D721Med (cell line): ENCODE measurements around the gene IFT172.

Experiments used
- DNase-seq: peaks from one replicate; pipeline ENCODE4 v3.0.0; 2011; ENCODE audit warnings: low spot score; ENCODE audit not compliant: insufficient read length
- FAIRE-seq: peaks from 2 replicates; lab custom pipeline; 2011; peaks lifted over from hg19 to GRCh38; lab: Jason Lieb, UNC
- TF ChIP-seq, protein P1 (sequence below): IDR thresholded peaks from 2 replicates; pipeline ENCODE4 v1.5.1; 2012; ENCODE audit warnings: mild to moderate bottlenecking, control low read depth; ENCODE audit not compliant: insufficient read depth; ENCODE audit errors: missing control alignments

The IFT172 gene

DNA sequence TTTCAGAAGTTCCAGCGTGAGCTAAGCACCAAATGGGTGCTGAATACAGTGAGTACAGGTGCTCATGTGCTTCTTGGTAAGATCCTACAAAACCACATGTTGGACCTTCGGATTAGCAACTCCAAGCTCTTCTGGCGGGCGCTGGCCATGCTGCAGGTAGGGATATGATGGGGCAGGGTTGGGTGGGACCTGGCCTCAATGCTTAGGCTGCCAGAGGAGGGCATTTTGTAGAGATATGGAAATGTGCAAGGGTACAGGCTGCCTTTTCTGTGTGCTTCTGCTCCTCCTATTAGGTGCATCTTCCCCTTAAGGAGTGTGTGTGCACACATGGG lies 29.2 kb upstream of the IFT172 start:
- DNase-seq (no peak), FAIRE-seq (no peak)
- TF ChIP-seq, protein P1, sequence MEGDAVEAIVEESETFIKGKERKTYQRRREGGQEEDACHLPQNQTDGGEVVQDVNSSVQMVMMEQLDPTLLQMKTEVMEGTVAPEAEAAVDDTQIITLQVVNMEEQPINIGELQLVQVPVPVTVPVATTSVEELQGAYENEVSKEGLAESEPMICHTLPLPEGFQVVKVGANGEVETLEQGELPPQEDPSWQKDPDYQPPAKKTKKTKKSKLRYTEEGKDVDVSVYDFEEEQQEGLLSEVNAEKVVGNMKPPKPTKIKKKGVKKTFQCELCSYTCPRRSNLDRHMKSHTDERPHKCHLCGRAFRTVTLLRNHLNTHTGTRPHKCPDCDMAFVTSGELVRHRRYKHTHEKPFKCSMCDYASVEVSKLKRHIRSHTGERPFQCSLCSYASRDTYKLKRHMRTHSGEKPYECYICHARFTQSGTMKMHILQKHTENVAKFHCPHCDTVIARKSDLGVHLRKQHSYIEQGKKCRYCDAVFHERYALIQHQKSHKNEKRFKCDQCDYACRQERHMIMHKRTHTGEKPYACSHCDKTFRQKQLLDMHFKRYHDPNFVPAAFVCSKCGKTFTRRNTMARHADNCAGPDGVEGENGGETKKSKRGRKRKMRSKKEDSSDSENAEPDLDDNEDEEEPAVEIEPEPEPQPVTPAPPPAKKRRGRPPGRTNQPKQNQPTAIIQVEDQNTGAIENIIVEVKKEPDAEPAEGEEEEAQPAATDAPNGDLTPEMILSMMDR: no peak

DNA sequence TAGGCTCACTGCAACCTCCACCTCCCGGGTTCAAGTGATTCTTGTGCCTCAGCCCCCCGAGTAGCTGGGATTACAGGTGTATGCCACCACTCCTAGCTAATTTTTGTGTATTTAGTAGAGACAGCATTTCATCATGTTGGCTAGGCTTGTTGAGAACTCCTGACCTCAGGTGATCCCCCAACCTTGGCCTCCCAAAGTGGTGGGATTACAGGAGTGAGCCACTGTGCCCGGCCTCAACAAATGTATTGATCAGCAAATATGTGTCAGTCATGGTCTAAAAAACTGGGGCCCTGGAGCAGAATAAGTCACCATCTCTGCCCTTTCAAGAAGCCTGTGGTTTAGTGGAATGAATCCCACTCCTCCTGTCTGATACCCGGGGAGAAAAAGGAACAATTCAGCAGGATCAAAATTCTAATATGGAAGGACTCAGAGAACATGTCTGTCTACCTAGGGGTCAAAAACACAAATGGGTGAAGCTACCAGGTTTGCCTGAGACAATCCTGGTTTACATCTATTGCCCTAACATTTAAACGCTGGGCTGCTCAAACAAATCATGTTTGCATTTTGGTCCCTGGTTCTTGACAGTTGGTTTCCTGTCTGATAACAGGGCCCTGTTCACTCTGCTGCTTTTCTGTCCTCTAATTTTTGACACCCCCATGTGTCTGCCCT lies 28.7 kb upstream of the IFT172 start:
- no peak for DNase-seq
- TF ChIP-seq, protein P1: no peak
- no peak for FAIRE-seq

DNA sequence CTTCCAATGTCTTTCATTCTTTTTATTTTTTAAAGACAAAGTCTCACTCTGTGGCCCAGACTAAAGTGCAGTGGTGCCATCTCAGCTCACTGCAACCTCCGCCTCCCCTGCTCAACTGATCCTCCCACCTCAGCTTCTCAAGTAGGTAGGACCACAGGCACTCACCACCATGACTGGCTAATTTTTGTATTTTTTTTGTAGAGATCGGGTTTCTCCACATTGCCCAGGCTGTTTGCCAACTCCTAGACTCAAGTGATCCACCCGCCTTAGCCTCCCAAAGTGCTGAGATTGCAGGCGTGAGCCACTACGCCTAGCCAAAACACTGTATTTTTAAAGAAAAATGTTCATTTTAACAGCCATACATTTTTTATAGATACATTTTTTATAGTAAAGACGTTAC lies 19.8 kb upstream of the IFT172 start:
- TF ChIP-seq, protein P1: no peak
- DNase-seq (no peak), FAIRE-seq (no peak)

DNA sequence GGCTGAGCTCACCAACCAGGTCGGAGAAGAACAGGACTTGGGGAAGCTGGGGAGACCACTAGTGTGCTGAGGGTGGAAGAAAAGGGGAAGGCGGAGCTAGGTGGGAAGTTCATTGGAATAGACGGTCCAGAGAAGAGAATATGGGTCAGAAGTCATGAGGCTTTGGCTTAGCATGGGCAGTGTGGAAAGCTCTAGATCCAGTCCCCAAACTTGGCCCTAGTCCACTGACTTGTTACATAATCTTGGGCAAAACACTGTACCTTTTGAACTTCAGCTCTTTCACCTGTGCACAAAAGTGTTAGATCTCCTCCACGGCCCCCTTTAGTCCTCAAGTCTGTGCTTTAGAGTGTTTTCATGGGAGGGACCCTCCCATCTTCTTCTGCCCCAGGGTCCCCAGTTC lies 17.8 kb upstream of the IFT172 start:
- FAIRE-seq: no peak
- TF ChIP-seq, protein P1: no peak

DNA sequence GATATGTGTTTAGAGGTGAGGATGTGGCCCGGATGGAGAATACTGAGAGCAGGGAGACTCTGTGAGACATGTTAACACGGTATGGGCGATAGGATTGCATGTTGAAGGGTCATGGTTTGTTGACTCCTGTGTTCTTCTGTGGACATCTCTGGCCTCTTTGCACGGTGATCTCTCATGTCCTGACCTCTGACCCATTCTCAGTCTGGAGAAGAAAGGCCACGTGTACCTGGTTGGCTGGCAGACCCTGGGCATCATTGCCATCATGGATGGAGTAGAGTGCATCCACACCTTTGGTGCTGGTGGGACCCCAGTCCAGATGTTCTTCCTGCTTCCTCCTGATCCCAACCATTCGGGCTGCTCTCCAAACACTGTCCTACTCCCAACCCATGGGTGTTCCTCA lies 17.0 kb upstream of the IFT172 start:
- no peak for DNase-seq
- TF ChIP-seq, protein P1: no peak
- no peak for FAIRE-seq

More for the DNA sequence above, 17.8 kb upstream of the IFT172 start:
- no peak for DNase-seq

DNA sequence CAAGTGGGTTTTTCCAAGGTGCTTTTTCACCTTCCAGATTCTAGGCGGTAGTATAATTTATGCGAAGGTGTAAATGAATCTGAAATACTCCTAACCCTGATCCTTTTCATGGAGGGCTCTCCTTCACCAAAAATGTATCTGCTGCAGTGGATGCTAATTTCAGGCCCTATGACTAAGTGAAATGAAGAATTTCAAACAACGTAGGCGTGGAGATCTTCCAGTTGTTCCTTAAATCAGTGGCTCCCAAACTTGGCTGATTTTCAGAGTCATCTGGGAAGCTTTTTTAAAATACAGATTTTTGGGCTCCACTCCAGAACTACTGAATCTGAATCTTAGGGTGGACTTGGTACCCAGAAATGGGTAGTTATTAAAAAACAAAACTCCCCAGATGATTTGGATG lies 12.6 kb upstream of the IFT172 start:
- TF ChIP-seq, protein P1: no peak
- no peak for FAIRE-seq
- DNase-seq: no peak

DNA sequence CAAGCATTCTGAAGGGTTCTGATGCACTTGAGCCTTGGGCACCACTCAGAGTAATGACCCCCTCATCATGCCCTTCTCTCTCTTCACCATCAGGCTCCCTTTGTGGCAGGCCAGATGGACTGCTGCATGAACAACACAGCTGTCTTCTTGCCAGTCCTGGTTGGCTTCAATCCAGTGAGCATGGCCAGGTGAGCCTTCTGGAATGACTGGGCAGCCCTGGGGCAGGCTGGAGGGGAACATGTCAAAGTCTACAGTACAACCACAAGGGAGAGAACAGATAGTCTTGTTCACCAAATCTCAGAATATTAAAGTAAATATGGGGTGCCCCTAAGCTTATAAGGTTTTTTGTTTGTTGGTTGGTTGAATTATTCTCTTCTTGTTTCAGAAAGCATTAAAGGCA lies 11.5 kb upstream of the IFT172 start:
- FAIRE-seq (no peak), DNase-seq (no peak)
- TF ChIP-seq, protein P1: no peak
